GM21723 (cell line): ENCODE measurements around the gene ERC2.

ENCODE experiments used
- ATAC-seq: cut with Tn5 transposase; IDR thresholded peaks from one replicate; pipeline ENCODE4 v1.9.1; 2021; ENCODE audit warnings: mild to moderate bottlenecking, moderate library complexity; ENCODE audit not compliant: unreplicated experiment

The ERC2 gene

DNA sequence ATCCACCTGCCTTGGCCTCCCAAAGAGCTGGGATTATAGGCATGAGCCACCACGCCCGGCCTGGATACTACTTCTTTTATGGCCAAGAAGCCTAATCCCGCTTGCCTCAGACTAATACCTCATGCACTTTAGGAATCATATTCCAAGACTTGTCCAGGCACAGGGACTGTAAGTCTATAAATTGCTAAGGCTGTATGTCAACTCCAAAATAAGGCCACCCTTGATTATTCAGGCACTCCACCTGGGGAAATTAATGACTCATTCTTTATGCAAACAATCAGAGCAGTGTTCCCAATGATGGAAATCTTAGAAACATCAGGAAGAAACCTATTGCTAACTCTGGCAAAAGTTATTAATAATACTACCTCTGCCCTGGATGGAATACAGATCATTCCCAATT is 98.4 kb downstream of the ERC2 start:
- no peak for ATAC-seq

DNA sequence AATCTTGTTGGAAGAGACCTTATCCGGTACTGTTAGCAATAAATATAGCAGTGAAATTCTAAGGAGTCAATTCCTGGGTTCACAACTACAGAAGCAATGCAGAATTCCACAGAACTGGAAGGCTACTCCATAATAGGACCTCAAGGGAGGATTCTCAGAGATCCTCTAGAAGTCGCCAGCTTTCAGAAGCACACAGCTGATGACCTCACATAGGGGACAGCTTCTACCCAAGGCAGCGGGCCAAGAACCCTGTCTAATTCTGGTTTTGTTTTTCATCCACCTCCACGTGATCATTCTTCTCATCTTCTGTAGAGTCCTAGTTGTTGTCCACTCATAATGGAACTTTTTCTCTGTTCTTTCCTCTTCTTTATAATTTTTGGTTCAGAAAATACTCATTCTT is 99.4 kb downstream of the ERC2 start:
- no peak for ATAC-seq

DNA sequence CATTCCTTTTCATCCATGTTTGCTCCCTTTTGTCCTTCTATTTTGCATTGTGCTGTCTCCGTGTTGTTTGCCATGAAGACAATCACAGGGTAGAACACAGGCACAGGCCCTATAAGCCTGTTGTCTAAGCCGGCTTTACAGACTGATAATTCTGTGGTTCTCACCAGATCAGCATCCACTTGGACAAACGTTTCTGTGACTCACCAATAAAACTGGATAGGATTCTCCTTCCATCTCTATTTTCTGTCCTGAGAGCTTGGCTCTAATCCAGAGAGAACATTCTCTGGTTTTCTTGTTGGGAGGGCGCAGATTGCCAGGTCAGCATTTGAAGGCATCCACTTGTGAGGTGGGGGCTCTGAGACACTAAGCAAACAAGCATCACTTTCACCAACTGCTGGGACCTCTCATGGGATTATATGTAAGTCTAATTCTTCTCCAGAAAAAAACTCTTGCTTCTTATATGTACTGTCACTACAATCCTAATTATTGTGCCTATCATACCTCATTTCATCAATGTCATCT is 101.6 kb downstream of the ERC2 start:
- no peak for ATAC-seq

DNA sequence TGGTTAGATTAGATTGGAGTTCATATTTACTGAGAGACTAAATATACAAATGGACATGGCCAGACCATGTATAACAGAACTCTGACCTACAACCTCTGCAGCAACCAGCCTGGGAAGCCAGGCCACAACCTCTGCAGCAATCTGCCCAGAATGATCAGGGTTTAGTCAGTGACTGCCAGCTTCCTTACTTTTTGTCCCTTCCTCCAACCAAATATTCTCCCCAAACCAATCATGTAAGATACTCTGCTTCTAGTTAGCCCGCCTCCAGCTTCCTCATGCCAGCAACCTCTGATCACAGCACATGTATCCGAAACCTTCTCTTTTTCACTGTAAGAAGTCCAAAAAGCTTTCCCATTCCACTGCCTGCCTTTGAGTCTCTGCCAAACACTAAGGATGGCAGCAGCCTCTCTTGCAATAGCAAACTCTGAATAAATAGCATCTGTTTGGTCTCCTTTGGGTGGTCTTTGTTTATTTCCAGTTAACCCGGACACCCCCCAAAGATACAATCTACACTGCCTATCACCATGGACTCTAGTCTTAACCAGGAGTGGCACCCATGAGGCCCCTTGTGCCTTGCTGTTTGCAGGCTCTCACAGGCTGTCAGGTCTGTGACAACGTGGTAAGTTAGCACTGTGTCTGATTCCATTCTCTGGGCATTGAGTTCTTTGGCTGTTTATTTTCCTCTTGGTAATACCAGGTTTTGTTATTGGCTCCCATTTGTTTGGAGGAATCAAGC is 102.2 kb downstream of the ERC2 start:
- no peak for ATAC-seq

DNA sequence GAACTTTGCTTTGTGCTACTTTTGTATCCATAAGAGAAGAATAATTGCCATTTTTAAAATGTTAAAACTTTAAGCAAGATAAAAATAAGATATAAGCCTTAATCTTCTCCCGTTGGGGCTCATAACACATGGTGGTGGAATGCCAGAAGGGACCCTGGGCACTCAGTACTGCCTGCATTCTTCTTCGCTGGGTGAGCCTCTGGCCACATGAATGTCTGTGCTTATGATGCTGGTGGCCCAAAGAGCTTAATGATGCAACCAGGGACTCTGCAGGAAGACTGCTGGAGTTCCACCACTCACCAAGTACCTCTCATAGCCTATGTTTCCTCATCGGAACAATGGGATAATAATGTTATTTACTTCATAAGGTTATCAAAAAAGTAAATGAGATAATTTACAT is 103.6 kb downstream of the ERC2 start:
- no peak for ATAC-seq

DNA sequence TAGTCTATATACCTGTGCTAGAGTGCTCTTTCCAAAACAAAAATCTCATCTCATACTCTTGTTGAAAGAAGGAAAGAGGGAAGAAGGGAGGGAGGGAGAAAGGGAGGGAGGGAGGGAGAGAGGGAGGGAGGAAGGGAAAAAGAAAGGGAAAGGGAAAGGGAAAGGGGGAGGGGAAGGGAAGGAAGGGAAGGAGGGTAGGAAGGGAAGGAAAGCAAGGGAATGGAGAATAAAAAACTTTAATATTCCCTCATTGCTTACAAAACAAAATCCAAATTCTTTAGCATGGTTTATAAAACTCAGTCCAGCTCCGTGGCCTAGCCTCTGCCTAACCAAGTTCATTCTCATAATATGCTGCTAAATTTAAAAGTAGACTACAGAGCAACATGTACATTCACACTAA is 104.5 kb downstream of the ERC2 start:
- ATAC-seq, result no peak

DNA sequence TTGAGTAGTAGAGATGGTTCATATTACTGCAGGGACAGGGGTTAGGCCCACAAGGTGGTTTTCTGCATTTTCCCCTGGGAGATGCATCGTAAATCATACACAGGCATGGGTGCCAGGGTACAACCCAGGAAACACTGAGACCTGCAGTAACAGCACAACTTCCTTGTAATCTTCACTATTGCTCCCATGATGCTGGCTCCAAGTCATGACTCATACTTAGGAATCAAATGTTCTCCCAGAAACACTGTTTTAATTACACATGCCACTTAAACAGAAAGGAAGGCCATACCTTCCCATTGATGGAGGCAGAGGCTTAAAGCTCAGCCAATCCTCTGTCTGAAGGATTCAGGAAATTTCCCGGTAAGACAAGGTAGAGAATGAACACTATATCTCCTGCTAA is 106.5 kb downstream of the ERC2 start:
- no peak for ATAC-seq

DNA sequence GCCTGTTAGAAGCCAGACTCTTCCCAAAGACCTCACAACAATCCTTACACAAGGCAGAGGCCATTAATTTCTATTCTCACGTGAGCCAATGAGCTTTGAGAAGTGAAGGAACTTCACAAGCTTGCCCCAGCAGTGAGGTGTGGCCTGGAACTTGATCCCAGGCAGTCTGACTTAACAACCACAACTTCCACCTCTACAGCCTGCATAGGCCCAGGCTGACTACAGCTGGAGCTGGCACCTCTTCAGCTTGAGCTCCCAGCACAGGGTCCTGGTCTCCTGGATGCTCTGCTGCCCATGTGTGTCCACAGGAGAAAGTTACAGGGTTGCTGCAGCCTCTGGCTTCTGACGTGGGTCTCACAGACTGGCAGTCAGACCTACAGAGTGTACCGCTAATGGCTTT is 111.0 kb downstream of the ERC2 start:
- ATAC-seq, result no peak

DNA sequence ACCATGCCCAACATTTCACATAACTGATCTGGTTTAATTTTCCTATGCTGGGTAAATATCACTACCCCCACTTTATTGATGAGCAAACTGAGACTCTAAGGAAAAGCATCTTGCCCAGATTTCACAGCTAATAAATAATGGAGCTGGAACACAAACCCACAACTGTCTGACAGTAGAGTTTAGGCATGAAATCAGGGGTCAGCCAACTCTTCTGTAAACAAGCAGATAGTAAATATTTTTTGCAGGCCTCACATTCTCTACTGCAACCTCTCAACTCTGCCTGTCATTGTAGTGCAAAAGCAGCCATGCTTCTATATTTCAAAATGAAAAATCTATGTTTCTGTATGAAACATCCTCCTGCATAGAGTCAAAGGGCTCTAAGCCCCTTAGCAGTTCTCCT is 111.5 kb downstream of the ERC2 start:
- no peak for ATAC-seq

DNA sequence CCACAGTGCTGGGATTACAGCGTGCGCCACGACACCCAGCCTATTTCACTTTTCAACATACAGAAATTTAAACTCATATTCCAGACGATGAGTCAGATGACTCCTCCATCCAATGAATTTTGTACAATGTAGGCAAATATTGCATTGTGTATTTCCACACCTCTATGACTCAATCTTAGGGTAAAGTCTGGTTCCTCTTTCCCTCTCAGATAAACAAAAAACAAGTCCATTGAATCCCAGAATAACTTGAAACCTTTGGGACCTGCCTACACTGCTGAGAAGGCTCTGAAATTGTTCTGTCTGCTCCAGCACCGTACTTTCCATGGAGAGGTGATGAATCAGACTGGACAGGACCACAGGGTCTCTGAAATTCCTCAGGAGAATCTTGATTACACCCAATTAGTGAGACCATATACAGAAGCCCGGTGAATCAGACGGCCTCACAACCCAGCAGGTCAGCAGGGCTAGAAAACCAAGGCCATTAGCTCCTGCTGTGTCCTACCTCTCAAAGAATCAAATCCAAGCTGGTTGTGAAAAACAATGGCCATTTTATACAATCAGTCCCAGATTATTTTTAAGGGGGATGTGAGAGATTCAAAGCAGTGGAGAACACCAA is 112.6 kb downstream of the ERC2 start:
- ATAC-seq, result no peak

DNA sequence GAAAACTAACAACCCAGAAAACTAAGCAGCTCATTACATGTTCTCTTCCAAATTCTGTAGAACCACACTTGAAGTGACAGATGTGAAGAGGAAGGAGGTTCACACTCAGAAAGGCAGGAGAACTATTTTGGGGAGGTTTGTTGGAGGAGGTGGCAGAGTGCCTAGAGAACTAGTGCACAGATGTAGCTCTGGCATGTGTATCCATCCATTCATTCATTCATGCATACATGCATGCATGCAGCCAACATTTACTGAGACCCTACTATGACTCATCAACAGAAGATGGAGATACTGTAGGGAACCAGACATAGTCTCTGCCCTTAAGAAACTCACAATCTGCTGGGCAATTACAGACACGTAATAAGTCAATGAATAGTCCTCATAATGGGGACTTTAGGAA is 116.7 kb downstream of the ERC2 start:
- ATAC-seq, result no peak

DNA sequence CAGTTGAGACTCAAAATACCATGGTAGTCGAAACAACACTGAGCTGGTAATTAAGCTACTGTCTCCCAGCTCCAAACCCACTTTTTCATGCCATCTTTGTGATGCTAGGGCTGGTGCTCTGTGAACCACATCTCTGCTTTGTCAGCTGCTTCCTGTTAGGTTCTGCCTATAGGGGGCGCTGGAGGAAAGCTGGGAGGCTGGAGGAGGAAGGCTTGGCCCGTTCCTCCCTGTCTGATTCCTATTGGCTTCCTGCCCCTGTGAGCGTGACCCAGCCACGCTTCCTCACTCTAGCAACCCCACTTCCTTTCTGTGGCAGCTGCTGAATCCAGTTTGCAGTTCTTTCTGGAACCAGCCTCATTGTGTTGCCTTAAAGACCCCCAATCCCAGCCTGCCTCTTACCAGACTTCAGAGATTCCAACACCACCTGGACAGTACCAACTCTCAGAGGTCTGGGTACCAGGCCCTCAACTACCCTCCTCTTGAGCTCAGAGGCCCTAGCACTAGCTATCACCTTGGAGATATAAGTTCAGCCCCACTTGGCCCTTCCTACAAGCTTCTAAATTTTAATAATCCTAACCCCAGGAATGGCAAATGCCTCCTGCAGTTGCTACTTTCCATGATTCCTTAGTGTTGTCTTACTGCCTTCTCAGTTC is 120.9 kb downstream of the ERC2 start:
- peak; percentile 48 for ATAC-seq

DNA sequence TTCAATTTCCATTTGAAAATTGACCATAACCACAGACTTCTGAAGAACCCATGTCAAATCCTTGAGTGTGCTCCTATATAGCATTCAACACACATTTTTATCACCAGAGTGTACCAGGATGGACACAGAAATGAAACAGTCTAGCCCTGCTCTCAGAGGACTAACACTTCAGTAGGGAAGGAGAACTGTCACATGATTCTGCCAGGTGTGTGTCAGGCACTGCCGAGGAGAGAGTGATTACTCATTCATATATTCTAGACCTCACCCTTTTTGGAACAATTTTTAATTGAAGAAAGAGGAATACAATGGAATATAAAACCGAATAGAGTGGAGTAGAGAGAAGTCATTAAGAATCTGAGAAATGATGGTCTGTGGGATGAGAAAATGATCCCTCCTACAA is 125.8 kb downstream of the ERC2 start:
- no peak for ATAC-seq

DNA sequence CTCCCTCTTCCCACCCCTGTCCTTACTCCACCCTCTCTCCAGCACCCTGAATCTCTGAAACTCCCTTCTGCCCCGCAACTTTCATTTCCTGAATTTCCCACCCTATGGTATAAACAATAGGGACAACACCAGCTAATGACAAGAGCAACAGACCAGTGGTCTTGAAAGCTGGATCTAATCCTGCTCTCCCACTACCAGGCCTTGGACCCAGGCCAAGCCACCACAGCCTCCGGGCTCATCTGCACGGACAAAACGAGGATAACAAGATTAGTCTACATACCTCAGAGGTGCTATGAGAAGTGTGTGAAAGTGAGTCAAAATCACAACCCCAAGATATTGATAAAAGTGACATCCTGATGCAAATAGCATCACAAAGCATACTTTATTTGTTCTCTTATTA is 128.6 kb downstream of the ERC2 start:
- no peak for ATAC-seq

DNA sequence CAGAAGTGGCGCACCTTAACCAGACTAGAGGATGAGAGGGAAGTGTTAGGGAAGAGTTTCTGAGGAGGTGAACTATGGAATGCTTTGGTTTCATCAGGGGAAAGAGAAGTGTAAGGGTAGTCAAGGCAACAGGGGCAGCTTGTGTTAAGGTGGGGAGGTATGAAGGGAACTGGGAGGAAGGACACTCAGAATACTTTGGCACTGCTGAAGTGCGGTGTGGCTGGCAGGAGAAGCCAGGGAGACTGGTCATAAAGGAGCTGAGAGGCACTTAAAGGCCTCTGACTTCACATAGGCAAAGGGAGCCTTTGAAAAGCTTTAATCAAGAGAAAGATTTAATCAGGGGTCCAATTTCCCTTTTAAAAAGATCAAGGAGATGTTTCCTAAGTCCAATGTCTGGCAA is 129.0 kb downstream of the ERC2 start:
- no peak for ATAC-seq

DNA sequence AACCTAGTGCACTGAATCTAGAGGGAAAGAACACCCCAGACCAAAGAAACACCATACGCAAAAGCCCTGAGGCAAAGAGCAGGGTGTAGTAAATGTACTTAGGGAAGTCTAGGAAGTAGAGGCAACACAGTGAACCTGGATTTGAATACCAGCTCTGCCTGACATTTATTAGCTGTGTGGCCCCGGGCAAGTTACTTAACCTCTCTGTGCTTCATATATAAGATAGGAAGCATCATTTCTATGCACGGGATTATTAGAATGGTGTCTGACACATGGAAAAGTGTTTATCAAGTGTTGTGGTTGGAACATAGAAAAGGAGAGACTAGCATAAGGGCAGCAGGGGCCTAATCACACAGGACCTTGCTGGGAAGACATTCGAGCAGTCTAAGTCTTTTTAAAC is 132.2 kb downstream of the ERC2 start:
- no peak for ATAC-seq

DNA sequence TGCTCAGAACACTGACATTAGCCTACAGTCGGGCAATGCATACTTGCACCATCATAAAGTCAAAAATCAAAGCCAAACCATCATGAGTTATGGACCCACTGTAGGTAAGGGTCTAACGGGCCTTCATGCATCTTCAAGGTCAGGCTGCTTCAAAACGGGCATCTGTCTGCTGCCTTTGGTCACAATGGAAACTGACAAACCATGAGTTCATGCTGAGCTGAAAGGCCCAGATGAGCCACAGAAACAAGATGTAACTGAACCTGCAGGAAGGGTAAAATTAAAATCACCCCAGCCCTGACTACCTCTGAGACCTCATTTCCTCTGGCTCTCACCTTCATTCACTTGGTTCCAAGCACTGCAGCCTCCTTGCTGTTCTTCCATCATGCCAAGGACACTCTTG is 143.8 kb downstream of the ERC2 start:
- ATAC-seq, result no peak

DNA sequence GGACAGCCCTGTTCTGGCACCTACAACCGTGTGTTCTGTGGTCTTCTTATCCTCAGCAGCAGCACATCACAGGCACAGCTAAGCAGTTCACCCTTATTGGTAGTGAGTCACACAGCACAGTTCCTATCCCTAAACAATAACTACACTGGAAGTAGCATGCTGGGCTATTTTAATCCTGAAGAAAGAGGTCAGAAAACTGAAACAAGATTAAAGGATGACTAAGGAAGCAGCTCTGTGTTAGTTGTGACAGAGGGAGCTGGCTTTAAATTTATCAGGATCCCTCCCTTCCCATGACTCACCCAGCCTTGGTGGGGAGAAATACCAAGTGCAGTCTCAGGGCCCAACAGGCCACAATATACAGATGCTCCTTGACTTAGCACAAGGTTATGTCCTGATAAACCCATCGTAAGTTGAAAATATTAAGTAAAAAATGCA is 144.3 kb downstream of the ERC2 start:
- ATAC-seq, result no peak

DNA sequence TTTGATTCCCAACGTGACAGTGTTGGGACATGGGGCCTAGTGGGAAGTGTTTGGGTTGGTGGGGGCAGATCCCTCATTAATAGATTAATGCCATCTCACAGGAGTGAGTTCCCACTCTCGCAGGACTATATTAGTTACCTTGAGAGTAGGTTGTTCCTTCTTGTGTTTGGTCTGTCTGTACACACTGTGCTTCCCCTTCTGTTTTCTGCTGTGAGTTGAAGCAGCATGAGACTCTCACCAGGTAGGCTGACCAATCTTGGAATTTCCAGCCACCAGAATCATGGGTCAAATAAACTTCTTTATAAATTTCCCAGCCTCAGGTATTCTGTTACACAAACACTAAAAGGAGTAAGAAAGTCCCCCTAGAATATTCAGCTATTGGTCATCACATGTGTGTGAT is 145.4 kb downstream of the ERC2 start:
- no peak for ATAC-seq

DNA sequence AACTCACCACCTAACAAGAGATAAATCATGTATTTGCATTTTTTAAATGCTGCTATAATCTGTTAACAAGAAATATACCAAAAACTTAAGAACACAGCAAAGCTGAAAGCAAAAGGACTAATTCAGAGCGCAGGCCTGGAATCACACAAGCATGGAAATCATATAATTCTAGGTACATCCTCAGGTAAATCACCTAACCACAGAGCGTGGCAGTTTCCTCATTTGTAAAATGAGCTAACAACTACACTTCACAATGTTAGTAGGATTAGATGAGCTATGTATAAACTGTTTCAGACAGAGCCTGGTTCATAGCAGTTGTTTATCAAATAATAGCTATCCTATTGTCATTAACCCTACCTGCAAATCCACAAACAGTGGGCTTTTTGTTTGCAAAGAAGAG is 146.4 kb downstream of the ERC2 start:
- no peak for ATAC-seq

DNA sequence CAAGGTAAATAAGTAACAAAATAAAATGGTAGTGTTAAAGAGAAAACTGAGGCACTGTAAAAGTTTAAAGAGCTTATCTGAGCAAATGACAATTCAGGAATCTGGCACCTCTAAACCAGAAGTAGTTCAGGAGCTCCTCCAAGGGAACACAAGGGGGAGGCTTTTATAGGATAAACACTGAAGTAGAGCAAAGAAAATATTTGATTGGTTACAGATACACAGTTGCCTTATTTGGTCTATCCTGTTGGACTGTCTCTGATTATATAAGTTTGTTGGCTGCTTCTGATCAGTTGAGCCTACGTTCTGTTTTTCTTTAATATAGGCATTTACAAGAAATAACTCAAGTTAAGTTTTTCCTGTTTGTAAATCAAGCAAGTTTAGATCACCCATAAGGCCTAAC is 146.9 kb downstream of the ERC2 start:
- ATAC-seq, result no peak

DNA sequence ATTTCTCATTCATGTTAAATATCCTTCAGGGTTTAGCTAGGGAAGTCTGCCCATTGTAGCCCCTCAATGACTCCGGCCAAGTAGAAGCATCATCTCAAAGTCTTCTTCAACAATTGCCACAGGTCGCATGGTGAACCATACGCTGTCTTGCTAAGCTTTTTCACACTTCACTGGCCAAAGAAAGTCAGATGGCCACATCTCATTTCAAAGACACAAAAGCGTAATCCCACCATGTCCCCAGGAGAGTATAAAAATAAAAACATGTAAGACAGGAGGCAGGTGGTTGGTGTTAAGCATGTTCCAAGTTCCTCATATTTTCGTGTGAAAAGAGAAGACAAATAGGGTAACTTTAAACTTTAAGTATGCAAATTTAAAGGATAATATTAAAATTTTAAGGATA is 147.4 kb downstream of the ERC2 start:
- ATAC-seq, result no peak
